Spleen (tissue), 11 donors: ENCODE measurements around the gene S100A16. TPM values are rescaled to one million over a fixed set of nuclear protein-coding genes. Genes with fewer than 3 reads are reported as not detected.

Source experiments
- DNase-seq: peaks from one replicate; pipeline ENCODE4 v3.0.0-alpha.2; 2020
- H3K27ac ChIP-seq, 8 donors: fragments of 200-600 bp; sonication (generic) in 7 of 8; 1 replicate in 4 of 8; 2 replicates in 4 of 8; pipeline versions ENCODE4 v1.5.0 to v1.8.0; 2016 to 2021; ENCODE audit warnings: inconsistent platforms in 4 of 8, mild to moderate bottlenecking in 4 of 8, moderate library complexity in 1 of 8
- H3K27me3 ChIP-seq, 7 donors: fragments of 200-600 bp; sonication (generic) in 6 of 7; replicated peaks in 1 of 7; 1 replicate in 4 of 7; 2 replicates in 3 of 7; pipeline versions ENCODE4 v1.5.0 to v1.8.0; 2016 to 2021; ENCODE audit warnings: inconsistent platforms in 3 of 7, mild to moderate bottlenecking in 1 of 7
- H3K36me3 ChIP-seq, 6 donors: fragments of 200-600 bp; sonication (generic) in 5 of 6; 1 replicate in 4 of 6; 2 replicates in 2 of 6; pipeline versions ENCODE4 v1.5.0 to v1.8.0; 2016 to 2021; ENCODE audit warnings: inconsistent platforms in 2 of 6
- H3K4me1 ChIP-seq, 6 donors: fragments of 200-600 bp; sonication (generic) in 5 of 6; 1 replicate in 3 of 6; 2 replicates in 3 of 6; pipeline versions ENCODE4 v1.5.0 to v1.8.0; 2016 to 2021; ENCODE audit warnings: inconsistent platforms in 3 of 6
- H3K4me3 ChIP-seq, 8 donors: fragments of 200-600 bp; sonication (generic) in 7 of 8; 1 replicate in 4 of 8; 2 replicates in 4 of 8; pipeline versions ENCODE4 v1.5.0 to v1.8.0; 2016 to 2021; ENCODE audit warnings: inconsistent platforms in 4 of 8, mild to moderate bottlenecking in 4 of 8, moderate library complexity in 2 of 8
- H3K9me3 ChIP-seq, 8 donors: fragments of 200-600 bp; sonication (generic) in 7 of 8; 1 replicate in 4 of 8; 2 replicates in 4 of 8; pipeline versions ENCODE4 v1.5.0 to v1.8.0; 2016 to 2021; ENCODE audit warnings: inconsistent platforms in 4 of 8
- POLR2A ChIP-seq, 3 donors: fragments of 450-650 bp; IDR thresholded peaks; one replicate each; pipeline ENCODE4 v1.5.1; 2017; ENCODE audit warnings: antibody characterized with exemption in 3 of 3, mild to moderate bottlenecking in 1 of 3
- POLR2AphosphoS5 ChIP-seq, 3 donors: sonication (generic); formaldehyde crosslinking; IDR thresholded peaks; one replicate each; pipeline ENCODE4 v1.5.1; 2017; ENCODE audit warnings: antibody characterized with exemption in 3 of 3
- WGBS, 5 donors: extraction: QIAGEN DNeasy Blood & Tissue Kit in 3 of 5; methylation state at CpG; one replicate each; pipeline versions ENCODE4 v1.1.5 to v1.1.7; 2013 to 2018; 5-methylcytosine and 5-hydroxymethylcytosine counted together
- intact Hi-C: fragments of 100-400 bp; cut with DNase I; formaldehyde crosslinking; loops from one replicate; pipeline ENCODE4 v1.15.0; 2023; ENCODE audit warnings: low total_unique reads
- polyA plus RNA-seq, 3 donors: library from polyadenylated mRNA; stranded (reverse); fragments of 200-250 nt; gene quantifications; one replicate each; pipeline ENCODE4 v1.2.1, GENCODE V29; 2013
- total RNA-seq, 7 donors: library from RNA; depleted of rRNA in 3 of 7; stranded (reverse); fragments of >200 nt in 3 of 7; fragmentation: NEBNext Ultra II Directional in 4 of 7; extraction: Animal tissue kit (Norgen Biotek cat#: 25700) in 4 of 7; gene quantifications; one replicate each; pipeline versions ENCODE4 v1.1.0 to v1.2.1, GENCODE V29; 2016 to 2021
- TF ChIP-seq, protein P1 (sequence below), 11 experiments: fragments of 200-600 bp in 7 of 11; fragments of 450-650 bp in 4 of 11; sonication (generic) in 4 of 11; IDR thresholded peaks in 8 of 11; conservative IDR thresholded peaks in 3 of 11; 1 replicate in 7 of 11; 2 replicates in 4 of 11; pipeline versions ENCODE4 v1.4.0 to v1.8.0; 2016 to 2021; ENCODE audit warnings: antibody characterized with exemption in 11 of 11, inconsistent platforms in 4 of 11, mild to moderate bottlenecking in 1 of 11
- donor health status: healthy with polysubstance abuse.
- donor health status: DM: no; HTN: no; CAD: no; lungs with moderate emphysema.
- donor health status: DM: no; HTN: no; CAD: no.
- donor health status: Bipolar disorder and iron deficiency.
- donor health status: healthy.
- donor health status: DM: no; HTN: no; CAD: no.
- donor health status: DM: yes; HTN: yes; CAD: no.

The S100A16 gene
- total and polyA plus RNA-seq, 10 donors = 52.0 to 111 (median 91.6) TPM

DNA sequence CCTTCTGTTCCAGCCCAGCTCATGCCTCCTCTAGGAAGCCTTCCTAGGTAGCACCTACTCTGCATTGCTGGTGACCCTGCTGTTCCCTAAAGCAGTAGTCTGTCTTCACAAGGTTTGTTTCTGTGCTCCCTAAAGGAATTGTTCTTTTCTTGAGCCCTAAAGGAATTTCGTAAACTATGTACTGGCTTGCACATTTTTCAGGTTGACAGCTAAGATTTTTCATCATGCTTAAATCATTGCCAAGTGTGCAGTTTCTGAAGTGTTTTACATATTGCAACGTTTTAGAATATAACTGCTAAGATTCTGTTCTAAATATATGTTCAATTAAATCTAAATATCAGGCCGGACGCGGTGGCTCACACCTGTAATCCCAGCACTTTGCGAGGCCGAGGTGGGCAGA is 13.1 kb downstream of the S100A16 start:
- Histone ChIP-seq H3K36me3 (no peaks in the 10 kb centered on the region), H3K4me1 (peaks cover 11 to 51% (median 20%) of the 10 kb centered on the region in 6 donors), H3K9me3 (no peaks in the 10 kb centered on the region), H3K4me3 (no peak overlapping the region), H3K27me3 (no peaks in the 10 kb centered on the region), H3K27ac (peak overlapping the region in 4 of 8 donors; percentile 84 to 89 (median 85))
- DNase-seq = no peak
- TF ChIP-seq POLR2AphosphoS5 (IDR thresholded peaks at IDR 0.05) (no peak), POLR2A (IDR thresholded peaks at IDR 0.05) (no peak)
- TF ChIP-seq, protein P1, sequence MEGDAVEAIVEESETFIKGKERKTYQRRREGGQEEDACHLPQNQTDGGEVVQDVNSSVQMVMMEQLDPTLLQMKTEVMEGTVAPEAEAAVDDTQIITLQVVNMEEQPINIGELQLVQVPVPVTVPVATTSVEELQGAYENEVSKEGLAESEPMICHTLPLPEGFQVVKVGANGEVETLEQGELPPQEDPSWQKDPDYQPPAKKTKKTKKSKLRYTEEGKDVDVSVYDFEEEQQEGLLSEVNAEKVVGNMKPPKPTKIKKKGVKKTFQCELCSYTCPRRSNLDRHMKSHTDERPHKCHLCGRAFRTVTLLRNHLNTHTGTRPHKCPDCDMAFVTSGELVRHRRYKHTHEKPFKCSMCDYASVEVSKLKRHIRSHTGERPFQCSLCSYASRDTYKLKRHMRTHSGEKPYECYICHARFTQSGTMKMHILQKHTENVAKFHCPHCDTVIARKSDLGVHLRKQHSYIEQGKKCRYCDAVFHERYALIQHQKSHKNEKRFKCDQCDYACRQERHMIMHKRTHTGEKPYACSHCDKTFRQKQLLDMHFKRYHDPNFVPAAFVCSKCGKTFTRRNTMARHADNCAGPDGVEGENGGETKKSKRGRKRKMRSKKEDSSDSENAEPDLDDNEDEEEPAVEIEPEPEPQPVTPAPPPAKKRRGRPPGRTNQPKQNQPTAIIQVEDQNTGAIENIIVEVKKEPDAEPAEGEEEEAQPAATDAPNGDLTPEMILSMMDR (IDR thresholded peaks at IDR 0.05 in 8 of 11, conservative IDR thresholded peaks at IDR 0.05 in 3 of 11) = no peak
- intact Hi-C loops = no loop called here
- whole genome bisulfite sequencing, 5 donors = 86 to 91% (median 87%) methylated on average over 7 of the region's 7 CpGs

DNA sequence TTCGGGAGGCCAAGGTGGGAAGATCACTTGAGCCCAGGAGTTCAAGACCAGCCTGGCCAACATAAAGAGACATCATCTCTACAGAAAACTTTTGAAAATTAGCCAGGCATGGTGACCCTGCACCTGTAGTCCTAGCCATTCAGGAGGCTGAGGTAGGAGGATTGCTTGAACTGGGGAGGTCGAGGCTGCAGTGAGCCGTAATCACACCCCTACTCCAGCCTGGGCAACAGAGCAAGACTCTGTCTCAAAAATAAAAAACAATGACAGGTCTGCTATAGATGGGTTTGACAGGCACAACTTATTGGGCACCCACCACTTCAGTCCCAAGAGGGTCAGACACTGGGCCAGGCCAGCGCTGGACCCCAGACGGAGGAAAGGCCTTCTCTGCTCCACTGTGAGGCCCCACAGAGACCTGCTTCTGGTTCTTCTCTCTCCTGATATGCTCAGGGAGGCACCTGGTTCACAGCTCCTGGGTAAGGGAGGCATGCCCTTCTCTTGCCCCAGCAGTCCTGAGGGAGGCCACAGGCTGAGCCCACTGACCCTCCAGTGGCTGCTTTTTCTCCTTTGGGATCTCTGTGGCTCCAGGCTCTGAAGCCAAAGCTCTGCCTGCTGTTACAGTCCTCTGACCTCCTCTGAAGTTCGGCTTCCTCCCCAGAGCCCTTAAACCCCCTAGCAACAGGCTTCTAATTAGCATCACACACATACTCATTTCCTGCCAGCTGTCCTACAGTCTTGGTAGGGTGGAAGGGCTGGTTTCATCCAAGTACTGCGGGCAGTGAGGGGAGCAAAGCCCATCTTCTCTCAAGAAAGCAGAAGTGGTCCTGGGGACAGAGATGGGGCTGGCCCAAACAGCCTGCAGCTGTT is 14.4 kb downstream of the S100A16 start:
- DNase-seq = peak; percentile 85
- TF ChIP-seq POLR2A (IDR thresholded peaks at IDR 0.05) (peak in 1 of 3 donors; percentile 58), POLR2AphosphoS5 (IDR thresholded peaks at IDR 0.05) (peak in 2 of 3 donors; percentile 68 to 76)
- TF ChIP-seq, protein P1 (IDR thresholded peaks at IDR 0.05 in 8 of 11, conservative IDR thresholded peaks at IDR 0.05 in 3 of 11) = no peak
- H3K27ac ChIP-seq = peak overlapping the region; percentile 74 to 89 (median 83)

DNA sequence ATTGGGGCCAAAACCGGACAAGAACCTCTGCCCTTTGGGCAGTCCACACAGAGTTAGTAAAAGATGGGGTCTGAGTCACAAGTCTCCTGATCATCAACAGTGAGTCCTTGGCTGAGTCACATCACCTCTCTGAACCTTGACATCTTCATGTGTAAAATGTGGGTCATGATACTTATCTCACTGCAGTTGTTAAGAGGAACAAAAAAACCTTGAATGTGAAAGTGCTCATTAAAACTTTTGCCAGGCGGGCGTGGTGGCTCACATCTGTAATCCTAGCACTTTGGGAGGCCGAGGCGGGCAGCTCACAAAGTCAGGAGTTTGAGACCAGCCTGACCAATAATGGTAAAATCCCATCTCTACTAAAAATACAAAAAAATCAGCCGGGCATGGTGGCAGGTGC is 15.7 kb downstream of the S100A16 start:
- TF ChIP-seq, protein P1 (IDR thresholded peaks at IDR 0.05 in 8 of 11, conservative IDR thresholded peaks at IDR 0.05 in 3 of 11) = no peak
- TF ChIP-seq POLR2AphosphoS5 (IDR thresholded peaks at IDR 0.05) (no peak), POLR2A (IDR thresholded peaks at IDR 0.05) (no peak)
- peaks cover 11 to 48% (median 20%) of the 10 kb centered on the region in 6 donors for H3K4me1 ChIP-seq
- WGBS, 5 donors = 51 to 81% (median 73%) methylated on average over 6 of the region's 6 CpGs
- no peaks in the 10 kb centered on the region for H3K27me3 ChIP-seq
- no peaks in the 10 kb centered on the region for H3K9me3 ChIP-seq
- intact Hi-C loops = no loop called here
- no peak overlapping the region for H3K4me3 ChIP-seq
- peak overlapping the region in 7 of 8 donors; percentile 6 to 89 (median 84) for H3K27ac ChIP-seq
- no peaks in the 10 kb centered on the region for H3K36me3 ChIP-seq
- DNase-seq = peak; percentile 29

More for the DNA sequence above, 14.4 kb downstream of the S100A16 start:
- Histone ChIP-seq H3K36me3 (no peaks in the 10 kb centered on the region), H3K27me3 (no peaks in the 10 kb centered on the region), H3K4me1 (peaks cover 11 to 51% (median 20%) of the 10 kb centered on the region in 6 donors), H3K4me3 (no peak overlapping the region), H3K9me3 (no peaks in the 10 kb centered on the region)
- intact Hi-C loops = no loop called here
- WGBS, 5 donors = 28 to 51% (median 42%) methylated on average over 5 to 7 of the region's 7 CpGs

DNA sequence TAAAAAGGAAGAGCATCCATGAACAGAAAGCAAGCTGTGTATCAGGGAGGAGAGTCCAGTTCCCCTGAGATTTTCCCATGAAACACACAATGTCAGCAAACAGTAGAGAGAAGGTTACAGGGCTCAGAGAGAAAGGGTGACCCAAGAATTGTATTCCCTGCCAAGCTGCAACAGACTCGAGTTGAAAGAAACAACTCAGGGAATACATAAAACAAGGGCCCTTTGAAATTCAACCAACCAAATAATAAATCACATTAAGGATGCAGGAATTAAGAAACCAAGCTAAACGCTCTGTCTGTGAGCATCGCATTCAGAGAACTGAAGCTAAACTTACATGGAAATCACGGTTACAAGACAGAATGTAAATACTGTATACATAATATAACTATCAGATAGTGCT is 20.2 kb downstream of the S100A16 start:
- no peak overlapping the region for H3K4me3 ChIP-seq
- H3K4me1 ChIP-seq = peaks cover 0 to 15% (median 8%) of the 10 kb centered on the region in 6 donors
- H3K9me3 ChIP-seq = no peaks in the 10 kb centered on the region
- peak overlapping the region in 1 of 8 donors; percentile 5 for H3K27ac ChIP-seq
- DNase-seq = no peak
- 74 to 81% (median 79%) methylated on average over 4 of the region's 4 CpGs for WGBS, 5 donors
- intact Hi-C loops = no loop called here
- no peak for TF ChIP-seq POLR2A (IDR thresholded peaks at IDR 0.05)
- TF ChIP-seq POLR2AphosphoS5 (IDR thresholded peaks at IDR 0.05) = no peak
- TF ChIP-seq, protein P1 (IDR thresholded peaks at IDR 0.05 in 8 of 11, conservative IDR thresholded peaks at IDR 0.05 in 3 of 11) = no peak
- H3K27me3 ChIP-seq = no peaks in the 10 kb centered on the region
- no peaks in the 10 kb centered on the region for H3K36me3 ChIP-seq
